GM18868 (cell line): ENCODE results near the gene KRT86.
"Not testable (repeated sequence)": the region's sequence is repeated elsewhere in the genome, so short reads cannot be mapped to it uniquely, and the experiment has no call there.

Experiments used
- ATAC-seq: cut with Tn5 transposase; IDR thresholded peaks from one replicate; pipeline ENCODE4 v1.9.1; 2021; ENCODE audit warnings: mild to moderate bottlenecking, moderate library complexity; ENCODE audit not compliant: unreplicated experiment

Gene KRT86

DNA sequence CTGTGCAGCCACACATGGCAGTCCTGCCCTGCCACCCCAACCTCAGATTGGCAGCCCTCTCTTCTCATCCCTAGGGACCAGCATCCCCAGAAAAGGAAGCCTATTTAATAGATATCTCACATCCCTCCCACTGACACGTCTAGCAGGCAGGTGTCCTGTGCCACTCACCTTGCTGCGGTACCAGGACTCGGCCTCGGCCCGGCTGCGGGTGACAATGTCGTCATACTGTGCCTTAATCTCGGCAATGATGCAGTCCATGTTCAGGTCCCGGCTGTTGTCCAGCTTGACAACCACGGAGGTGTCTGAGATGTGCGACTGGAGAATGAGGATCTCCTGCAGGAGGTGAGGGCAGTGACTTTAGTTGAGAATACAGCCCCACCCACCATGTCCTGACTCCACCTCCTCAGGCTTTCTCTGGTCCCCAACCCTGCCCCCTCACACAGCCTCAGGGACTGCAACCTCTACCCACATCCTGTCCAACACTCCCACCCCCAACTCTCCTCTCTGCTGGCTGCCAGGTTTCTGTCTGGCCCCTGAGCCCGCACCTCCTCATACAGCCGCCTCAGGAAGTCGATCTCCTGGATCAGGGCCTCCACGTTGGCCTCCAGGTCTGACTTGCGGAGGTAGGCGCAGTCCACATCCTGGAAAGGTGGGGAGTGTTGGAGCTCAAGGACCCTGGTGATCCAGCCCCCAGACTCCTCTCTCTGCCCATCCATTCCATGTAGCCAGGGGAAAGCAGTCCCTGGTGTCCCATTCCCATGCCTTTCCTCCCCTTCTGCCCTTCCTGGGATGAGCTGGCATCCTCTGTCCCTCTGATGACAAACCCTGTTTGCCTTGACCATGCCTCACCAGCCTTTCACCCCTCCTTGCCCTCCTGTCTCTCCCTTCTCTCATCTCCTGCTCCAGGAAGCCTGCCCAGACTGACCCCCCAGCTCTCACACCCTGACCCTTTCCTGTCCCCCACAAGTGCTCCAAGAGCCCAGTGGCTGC, 13.7 kb downstream of the KRT86 start:
- ATAC-seq = peak; percentile 47

DNA sequence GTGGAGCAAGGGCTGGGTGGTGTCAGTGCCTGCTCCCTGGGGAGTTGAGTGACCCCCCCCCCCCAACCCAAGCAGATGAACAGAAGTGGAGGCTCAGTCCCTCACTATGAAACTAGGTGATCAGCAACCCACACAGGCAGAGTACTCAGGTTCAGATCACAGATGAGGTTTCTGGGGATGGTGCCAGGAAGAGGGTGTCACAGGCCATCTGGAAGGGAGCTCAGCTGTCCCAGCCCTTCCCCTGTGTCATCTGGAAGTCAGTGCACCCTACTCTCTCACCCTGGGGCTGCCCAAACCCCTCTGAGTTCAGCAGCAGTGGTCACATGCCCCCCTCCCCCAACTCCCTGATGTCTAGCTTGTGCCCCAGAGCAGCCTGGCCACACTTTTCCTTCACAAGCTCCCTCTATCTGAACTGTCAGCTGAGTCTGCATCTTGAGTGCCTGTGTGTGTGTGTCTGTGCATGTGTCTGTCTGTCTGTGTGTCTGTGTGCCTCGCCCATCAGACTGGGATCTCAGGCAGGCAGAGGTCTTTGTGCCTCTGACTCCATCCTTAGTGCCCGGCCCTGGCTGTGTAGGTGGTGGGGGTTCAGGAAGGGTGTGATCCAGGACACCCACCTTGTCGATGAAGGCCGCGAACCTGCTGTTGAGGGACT, 16.2 kb downstream of the KRT86 start:
- ATAC-seq = not testable (repeated sequence)

DNA sequence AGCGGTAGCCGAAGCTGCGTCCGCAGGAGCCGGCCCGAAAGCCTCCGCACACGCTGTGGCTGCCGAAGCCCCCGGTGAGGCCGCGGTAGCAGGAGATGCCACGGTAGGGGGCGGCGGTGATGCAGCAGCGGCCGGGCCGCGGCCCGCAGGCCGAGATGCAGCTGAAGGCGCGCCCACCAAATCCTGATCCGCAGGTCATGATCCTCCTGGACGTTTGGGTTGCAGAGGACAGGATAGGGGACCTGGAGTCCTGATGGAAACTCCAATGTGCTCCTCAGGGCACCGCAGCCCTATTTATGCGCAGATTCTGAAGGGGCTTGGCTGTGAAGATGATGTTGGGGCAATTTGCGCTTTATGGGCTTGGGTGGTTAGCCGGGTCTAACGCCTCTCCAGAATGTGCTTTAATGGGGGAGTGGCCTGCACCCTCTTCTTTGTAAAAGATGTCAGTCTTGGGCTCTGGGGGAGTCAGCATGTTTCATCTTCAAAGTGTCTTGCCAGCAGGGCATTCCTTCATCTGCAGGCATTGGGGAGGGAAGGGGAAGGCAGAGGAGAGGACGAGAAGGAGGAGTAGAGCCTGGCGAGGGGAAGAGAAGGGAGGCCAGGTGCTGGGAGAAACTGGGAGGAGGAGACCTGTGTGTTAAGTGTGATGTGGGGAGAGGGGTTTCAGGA, 17.0 kb downstream of the KRT86 start, which contains the start of gene KRT81:
Gene KRT81, minus strand, starts transcription at position 268 of the 669 bp plus-strand sequence. Its CDS starts 69 bp downstream, at position 199.
- no peak for ATAC-seq

DNA sequence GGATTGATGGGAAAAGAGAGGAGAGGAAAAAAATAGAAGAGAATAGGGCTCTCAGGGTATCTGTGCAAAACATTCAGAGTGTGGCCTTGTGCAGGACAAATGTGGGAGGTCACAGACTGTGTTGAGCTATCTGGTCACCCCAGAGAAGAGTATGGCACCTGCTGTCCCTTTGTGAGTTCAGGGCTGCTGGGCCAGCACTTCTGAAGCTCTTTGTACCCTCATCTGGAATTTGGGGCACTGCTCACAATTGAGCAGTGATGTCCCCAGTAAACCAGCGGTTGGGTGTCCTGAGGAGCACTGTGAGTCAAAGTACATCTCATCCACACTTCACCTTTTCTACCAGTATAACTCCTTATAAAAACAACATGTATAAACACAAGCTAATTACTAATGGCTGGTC, 19.5 kb downstream of the KRT86 start:
- no peak for ATAC-seq

DNA sequence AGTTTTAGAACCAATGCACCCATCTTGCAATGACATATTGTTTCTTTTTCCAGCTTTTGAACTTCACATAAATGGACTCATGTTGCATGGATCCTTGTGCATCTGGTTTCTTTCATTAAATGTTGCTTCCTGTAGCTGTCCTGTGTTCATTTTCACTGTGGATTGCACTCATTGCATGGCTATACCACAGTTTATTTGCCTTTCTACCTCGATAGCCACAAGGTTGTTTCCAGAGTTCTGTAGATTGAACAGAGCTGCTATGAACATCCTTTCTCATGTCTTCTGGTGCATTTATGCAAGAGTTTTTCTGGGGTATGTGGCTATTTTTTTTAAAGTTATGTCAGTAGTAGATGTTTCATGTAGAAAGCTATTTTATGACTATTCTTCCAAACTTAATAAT, 20.4 kb downstream of the KRT86 start:
- no peak for ATAC-seq

DNA sequence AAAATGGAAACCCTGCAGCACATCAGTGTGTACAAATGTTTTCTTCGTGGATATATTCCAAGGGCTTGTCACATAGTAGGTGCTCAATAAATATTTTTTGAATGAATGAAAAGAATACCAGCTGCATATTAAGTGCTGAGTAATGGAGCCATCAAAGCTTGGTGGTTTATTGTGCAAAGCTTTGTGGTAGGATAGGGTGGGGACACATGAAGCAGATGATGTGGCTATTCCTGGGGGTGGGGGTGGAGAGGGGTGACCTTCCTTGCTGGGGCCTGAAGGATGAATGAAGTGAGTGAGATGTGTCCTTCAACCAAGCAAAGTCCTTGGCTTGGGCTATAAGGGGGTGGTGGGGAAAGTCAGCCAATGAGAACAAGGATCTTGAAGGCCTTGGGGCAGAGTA, 21.2 kb downstream of the KRT86 start:
- no peak for ATAC-seq

DNA sequence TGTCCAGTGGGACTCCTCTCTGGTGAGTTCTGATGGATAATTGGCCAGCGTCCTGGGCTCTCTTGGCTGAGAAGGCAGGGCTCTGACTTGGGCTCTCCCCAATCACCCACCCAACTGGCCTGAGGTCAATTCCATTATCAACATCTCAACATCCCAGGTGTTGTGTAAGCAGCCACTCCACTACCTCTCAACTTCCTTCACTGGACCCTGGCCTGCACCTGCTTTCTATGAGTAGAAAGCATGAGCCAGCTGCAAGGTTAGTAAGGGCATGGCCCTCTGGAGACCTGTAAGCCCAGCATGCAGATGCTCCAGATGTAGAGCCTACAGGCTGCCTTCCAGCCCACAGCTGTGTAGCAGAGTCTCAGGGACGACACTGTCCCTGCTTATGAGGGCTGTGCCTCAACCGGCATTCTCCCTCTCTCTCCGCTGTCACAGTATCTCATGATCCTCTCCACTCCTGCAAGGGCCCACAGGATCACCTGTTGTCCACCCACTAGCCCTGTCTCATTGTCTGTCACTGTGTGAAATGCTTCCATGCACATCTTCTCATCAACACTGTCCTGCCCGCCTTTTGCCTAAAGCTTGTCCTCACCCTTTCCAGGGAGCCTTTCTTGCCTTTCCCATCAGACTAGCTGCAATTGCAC, 22.2 kb downstream of the KRT86 start:
- no peak for ATAC-seq

DNA sequence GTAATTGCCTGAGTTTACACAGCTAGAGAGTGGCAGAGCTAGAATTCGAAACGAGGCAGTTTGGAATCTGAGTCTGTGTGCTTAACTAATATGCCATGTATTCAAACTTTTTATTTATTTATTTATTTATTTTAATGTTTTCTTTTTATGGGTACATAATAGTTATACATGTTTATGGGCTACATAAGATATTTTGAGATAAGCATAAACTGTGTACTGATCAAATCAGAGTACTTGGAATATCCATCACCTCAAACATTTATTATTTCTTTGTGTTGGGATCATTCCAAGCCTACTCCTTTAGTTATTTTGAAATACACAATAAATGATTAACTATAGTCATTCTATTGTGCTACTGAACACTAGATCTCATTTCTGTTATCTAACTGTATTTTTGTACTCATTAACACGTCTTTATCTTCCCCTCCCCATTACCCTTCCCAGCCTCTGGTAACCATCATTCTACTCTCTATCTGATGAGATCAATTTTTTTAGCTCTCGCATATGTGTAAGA, 24.3 kb downstream of the KRT86 start:
- ATAC-seq = no peak

DNA sequence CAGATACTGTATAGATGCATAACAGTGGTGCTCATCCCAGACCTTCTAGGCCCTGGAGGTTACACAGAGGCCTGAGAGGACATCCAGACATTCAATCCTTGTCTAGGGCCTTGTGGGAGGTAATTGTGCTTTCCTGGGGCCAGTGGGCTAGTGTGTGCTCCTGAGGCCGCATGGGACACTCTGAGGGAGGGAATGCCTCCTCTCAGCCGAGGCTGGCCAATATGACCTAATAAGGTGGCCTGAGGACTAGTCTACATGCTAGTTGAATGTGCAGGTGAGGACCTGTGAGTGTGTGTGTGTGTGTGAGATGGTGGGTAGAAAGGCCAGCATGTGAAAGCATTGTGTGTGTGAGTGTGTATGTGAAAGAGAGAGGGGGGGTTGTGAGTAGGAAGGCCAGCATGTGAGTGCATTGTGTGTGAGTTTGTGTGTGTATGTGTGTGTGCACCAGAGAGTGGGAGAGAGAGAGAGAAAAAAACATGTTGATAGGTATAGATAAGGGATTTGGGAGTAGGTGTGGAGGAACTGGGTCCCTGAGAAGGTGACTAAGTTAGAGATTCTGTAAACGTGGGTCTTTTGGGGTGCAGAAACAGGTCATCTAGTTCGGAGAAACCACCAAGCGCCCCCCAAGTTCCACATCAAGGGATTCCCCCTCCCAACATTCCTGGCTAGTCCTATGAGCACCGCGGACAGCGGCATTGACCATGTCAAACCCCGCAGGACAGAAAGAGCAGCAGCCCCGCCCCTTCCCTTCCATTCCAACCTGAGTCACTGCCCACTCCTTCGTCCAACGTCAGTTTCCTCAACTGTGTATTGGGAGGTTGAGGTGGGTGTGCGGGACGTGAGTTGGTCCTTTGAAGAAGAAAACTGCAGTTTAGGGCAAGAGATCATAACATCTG, 26.6 kb downstream of the KRT86 start:
- ATAC-seq = no peak

DNA sequence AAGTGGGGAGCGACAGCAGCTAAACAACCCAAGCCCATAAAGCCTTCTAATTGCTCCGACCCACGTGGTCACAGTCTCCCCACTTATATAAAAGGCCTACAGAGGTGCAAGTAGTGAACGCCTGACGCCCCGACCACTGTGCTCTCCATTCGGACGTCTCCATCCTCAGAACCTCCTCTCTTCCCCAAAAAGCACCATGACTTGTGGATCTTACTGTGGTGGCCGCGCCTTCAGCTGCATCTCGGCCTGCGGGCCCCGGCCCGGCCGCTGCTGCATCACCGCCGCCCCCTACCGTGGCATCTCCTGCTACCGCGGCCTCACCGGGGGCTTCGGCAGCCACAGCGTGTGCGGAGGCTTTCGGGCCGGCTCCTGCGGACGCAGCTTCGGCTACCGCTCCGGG, 27.3 kb downstream of the KRT86 start:
- not testable (repeated sequence) for ATAC-seq

DNA sequence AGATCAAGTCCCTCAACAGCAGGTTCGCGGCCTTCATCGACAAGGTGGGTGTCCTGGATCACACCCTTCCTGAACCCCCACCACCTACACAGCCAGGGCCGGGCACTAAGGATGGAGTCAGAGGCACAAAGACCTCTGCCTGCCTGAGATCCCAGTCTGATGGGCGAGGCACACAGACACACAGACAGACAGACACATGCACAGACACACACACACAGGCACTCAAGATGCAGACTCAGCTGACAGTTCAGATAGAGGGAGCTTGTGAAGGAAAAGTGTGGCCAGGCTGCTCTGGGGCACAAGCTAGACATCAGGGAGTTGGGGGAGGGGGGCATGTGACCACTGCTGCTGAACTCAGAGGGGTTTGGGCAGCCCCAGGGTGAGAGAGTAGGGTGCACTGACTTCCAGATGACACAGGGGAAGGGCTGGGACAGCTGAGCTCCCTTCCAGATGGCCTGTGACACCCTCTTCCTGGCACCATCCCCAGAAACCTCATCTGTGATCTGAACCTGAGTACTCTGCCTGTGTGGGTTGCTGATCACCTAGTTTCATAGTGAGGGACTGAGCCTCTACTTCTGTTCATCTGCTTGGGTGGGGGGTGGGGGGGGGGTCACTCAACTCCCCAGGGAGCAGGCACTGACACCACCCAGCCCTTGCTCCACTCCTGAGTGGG, 27.9 kb downstream of the KRT86 start:
- not testable (repeated sequence) for ATAC-seq

DNA sequence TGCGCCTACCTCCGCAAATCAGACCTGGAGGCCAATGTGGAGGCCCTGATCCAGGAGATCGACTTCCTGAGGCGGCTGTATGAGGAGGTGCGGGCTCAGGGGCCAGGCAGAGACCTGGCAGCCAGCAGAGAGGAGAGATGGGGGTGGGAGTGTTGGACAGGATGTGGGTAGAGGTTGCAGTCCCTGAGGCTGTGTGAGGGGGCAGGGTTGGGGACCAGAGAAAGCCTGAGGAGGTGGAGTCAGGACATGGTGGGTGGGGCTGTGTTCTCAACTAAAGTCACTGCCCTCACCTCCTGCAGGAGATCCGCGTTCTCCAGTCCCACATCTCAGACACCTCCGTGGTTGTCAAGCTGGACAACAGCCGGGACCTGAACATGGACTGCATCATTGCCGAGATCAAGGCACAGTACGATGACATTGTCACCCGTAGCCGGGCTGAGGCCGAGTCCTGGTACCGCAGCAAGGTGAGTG, 30.5 kb downstream of the KRT86 start:
- peak; percentile 80 for ATAC-seq

DNA sequence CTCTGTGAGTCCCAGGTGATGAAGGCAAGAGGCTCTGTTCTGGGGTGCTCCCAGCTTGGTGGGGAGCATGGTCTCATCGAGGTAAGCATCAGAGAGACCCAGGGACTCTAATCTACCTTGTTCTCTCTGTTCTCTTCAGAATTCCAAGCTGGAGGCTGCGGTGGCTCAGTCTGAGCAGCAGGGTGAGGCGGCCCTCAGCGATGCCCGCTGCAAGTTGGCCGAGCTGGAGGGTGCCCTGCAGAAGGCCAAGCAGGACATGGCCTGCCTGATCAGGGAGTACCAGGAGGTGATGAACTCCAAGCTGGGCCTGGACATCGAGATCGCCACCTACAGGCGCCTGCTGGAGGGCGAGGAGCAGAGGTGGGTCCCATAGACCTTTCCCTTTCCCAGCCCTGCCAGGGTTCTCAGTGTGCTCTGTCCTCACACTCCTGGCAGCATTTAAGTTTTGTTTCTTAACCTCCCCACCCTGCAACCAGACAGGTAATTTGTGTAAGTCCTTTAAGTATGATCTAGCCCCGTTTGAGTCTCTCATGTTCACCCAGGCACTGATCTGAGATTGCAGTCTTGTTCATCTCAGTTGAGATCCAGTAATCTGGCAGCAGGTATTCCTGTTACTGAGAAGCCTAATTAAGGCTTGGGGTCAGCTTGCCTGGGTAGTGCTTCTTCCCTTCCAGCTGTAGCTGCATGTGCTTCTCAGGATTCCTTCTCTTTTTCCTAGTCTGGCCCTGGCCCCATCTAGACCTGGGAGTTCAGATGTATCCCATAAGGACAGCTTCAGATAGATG, 31.7 kb downstream of the KRT86 start:
- no peak for ATAC-seq

DNA sequence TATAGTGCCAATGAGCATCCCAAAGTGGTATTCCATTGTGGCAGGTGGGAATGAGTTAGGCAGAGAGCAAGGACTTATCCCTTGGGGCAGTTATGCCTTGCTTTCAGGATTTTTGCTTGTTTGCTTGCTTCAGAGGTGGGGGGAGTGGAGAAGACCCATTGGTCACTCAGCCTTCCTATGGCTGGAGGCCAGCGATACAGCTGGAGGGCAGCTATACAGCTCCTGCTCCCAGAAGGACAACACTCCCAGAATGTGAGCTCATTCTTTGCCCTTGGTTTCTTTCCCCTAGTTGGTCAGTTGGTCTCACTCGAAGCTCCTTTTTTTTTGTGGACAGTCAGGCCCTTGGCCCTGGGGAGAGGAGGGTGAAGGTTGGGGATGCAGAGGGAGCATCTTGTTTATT, 32.3 kb downstream of the KRT86 start:
- no peak for ATAC-seq

DNA sequence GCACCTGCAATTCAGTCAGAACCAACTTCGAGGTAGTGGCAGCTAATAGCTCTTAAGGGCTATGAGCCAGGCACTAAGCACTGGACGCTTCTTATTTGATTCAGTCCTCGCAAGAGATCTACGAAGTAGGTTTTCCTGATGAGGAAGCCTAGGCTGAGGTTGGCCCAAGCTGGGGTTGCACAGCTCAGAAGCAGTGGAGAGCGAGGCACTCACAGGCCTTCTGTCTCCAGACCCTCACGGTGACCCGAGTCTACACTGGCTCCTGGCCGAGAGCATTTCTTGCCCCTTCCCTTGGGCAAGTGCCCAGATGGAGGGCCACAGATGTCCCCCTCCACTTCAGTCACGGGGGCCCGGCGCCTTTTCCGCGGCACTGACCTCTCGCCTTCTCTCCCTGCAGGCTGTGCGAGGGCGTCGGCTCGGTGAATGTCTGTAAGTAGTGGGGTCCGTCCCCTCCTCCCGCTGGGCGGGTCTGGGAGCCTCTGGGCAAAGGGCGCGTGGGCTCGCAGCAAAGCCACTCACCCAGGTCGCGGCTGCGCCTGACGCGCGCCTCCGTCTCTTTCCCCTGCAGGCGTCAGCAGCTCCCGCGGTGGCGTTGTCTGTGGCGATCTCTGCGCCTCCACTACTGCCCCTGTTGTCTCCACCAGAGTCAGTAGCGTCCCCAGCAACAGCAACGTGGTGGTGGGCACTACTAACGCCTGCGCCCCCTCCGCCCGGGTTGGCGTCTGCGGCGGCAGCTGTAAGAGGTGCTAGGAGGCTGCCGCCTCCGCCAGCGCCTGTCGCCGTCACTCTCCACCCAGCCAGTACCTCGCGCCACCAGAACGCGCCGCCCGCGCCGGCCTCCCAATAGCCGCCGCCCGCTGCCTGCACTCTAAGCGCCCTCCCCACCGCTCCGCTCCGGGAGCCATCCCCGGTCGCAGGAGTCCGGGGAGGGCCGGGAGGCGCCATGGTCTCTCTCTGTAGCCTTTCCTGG, 33.7 kb downstream of the KRT86 start:
- ATAC-seq = no peak

DNA sequence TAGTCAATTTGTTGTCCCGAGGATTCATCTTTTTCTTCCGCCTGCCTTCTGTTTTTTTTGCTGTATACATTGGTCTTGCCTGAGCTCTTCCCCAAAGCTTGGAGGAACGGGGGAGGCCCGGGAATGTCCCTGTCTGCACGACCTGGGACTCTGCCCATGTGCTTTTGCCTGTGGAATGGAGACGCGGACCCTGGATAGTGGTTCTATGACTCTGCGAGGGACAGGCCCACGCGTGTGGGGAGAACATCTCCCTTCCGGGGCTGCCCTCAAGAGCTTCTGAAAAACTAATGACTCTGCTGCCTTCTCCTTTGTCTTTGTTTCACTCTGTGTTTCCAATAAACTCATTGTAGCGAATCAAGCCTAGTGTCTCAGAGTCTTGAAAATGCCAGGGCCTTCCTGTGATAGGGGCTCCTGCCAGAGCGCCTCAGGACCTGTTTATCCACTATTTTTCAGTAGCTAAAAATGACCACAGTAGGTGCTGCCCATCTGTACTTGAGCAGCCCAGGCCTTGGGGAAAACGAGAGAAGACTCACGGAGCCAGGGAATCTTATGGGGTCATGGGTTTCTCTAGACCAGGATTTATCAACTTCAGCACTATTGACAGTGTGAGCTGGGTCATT, 34.5 kb downstream of the KRT86 start:
- no peak for ATAC-seq
